Measurements from ENCODE around the gene EVL. TPM values are rescaled to one million over a fixed set of nuclear protein-coding genes. Genes with fewer than 3 reads are reported as not detected.
A peak's percentile ranks its signal among the peaks of the same experiment; 100 is the strongest.

Gene EVL
- total RNA-seq, 1 donor from 2014 or later, result 21.9 TPM

DNA sequence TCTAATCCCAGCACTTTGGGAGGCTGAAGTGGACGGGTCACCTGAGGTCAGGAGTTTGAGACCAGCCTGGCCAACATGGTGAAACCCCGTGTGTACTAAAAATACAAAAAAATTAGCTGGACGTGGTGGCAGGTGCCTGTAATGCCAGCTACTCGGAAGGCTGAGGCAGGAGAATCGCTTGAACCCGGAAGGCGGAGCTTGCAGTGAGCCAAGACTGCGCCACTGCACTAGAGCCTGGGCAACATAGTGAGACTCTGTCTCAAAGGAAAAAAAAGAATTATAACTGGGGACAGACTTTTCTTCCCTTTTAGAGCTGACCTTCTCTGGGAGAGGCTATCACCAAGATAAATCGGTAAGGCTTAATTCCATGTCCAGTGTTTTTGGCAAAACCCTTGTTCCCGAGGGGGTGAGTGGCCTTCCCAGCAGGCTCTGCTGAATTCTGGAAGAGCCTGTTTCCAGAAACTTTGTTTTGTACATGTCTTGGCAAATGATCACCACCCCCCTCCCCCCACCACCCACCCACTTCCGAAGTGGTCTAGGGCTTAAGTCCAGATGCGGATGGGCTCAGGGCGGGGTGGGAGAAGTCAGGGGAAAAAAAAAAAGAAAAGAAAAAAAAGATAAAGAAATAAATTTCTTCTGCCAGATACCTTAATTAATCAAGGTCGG lies 126.5 kb downstream of the EVL start:
- peak overlapping the region in 1 of 3 donors; percentile 62 for H3K4me3 ChIP-seq (ENCODE audit: low read length in 3 of 3)

DNA sequence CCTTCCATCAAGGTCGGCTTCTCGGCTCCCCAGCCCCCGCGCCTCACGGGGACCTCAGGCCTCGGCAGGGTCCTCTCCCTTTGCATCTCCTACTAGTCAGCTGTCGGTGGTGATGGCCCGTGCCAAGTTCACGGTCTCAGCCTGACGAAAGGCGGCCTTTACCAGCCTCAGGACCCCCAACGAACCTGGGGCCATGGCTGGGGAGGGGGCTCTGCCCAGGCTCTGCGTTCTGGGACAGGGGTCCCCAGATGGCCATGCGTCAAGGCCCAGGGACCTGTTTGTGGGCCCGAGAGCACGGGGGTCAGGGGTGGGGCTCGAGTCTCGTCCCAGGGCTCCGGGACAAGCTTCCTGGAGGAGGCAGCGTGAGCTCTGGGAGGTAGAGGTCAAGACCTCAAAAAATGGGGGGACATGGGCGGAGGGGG lies 127.0 kb downstream of the EVL start:
- peak overlapping the region; percentile 69 to 86 (median 83) for H3K9ac ChIP-seq (ENCODE audit: low read depth in 1 of 3, low read length in 3 of 3)
- H3K36me3 ChIP-seq (ENCODE audit: control insufficient read depth in 3 of 3, insufficient read depth in 3 of 3, low read length in 3 of 3), result no peaks in the 10 kb centered on the region
- peaks cover 5 to 12% (median 7%) of the 10 kb centered on the region in 3 donors for H3K4me1 ChIP-seq (ENCODE audit: control insufficient read depth in 3 of 3, insufficient read depth in 3 of 3, low read length in 3 of 3)
- H3K27ac ChIP-seq (ENCODE audit: low read depth, low read length), result peak overlapping the region; percentile 82
- H3K4me3 ChIP-seq (ENCODE audit: low read length in 3 of 3), result peak overlapping the region; percentile 62 to 74 (median 63)
- H3K27me3 ChIP-seq (ENCODE audit: control insufficient read depth in 3 of 3, insufficient read depth in 3 of 3, low read length in 3 of 3), result no peaks in the 10 kb centered on the region
- H3K9me3 ChIP-seq (ENCODE audit: control insufficient read depth in 3 of 3, low read length in 3 of 3), result no peaks in the 10 kb centered on the region

More for the DNA sequence above, 126.5 kb downstream of the EVL start:
- Histone ChIP-seq H3K4me1 (ENCODE audit: control insufficient read depth in 3 of 3, insufficient read depth in 3 of 3, low read length in 3 of 3) (peaks cover 5 to 12% (median 7%) of the 10 kb centered on the region in 3 donors), H3K27me3 (ENCODE audit: control insufficient read depth in 3 of 3, insufficient read depth in 3 of 3, low read length in 3 of 3) (no peaks in the 10 kb centered on the region), H3K36me3 (ENCODE audit: control insufficient read depth in 3 of 3, insufficient read depth in 3 of 3, low read length in 3 of 3) (no peaks in the 10 kb centered on the region), H3K27ac (ENCODE audit: low read depth, low read length) (peak overlapping the region; percentile 82), H3K9ac (ENCODE audit: low read depth in 1 of 3, low read length in 3 of 3) (peak overlapping the region in 1 of 3 donors; percentile 86), H3K9me3 (ENCODE audit: control insufficient read depth in 3 of 3, low read length in 3 of 3) (no peaks in the 10 kb centered on the region)

DNA sequence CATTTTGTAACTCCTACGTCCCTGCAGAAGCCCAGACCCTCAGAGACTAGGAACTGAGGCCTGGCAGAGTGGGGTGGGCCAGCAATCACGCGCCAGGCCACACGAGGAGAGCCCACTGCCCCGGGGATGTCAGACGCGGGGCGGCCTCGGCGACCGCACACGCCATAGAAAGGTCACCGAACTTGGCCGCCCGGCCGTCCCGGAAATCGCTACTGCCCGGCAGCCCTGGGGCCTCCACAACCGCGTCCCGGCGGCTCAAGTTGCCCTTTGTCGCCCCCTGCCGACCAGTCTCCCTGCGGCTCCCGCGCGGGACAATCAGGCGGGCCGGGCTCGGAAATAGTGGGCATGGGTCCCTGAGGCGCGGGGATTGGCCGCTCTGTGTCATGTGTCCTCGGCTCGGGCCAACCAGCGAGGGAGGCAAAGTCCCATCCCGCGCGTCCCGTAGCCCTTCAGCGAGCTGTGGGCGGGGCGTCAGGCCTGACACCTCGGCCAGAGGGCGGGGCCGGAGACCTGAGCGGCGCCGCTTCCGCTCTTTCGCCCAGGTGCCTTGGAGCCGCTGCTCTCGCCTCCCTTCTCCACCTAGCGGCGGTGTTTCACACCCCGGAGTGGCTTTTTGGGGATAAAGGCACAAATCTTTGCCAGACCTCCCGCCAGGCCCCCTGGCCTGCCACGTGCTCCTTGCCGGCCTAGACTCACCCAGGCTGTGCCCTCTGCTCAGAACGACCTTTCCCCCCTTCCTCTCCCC lies 127.6 kb downstream of the EVL start:
- Histone ChIP-seq H3K4me1 (ENCODE audit: control insufficient read depth in 3 of 3, insufficient read depth in 3 of 3, low read length in 3 of 3) (peaks cover 5 to 12% (median 7%) of the 10 kb centered on the region in 3 donors), H3K9me3 (ENCODE audit: control insufficient read depth in 3 of 3, low read length in 3 of 3) (no peaks in the 10 kb centered on the region), H3K27ac (ENCODE audit: low read depth, low read length) (peak overlapping the region; percentile 82), H3K4me3 (ENCODE audit: low read length in 3 of 3) (peak overlapping the region; percentile 62 to 78 (median 72)), H3K36me3 (ENCODE audit: control insufficient read depth in 3 of 3, insufficient read depth in 3 of 3, low read length in 3 of 3) (no peaks in the 10 kb centered on the region), H3K9ac (ENCODE audit: low read depth in 1 of 3, low read length in 3 of 3) (peak overlapping the region; percentile 69 to 86 (median 83)), H3K27me3 (ENCODE audit: control insufficient read depth in 3 of 3, insufficient read depth in 3 of 3, low read length in 3 of 3) (no peaks in the 10 kb centered on the region)

Small RNAs within 50 kb of the gene (small RNA-seq; reads per million reads assigned to genes)
- gene MIR151B (2.3 reads per million, percentile 86 among the genes with 10 or more reads in this experiment), gene MIR342 (46.0 reads per million, percentile 95 among the genes with 10 or more reads in this experiment)

Other genes with a start within 250 kb of the EVL start
- 0.52 TPM for gene DEGS2, start 94.2 kb downstream of the EVL start, total RNA-seq
- gene YY1, start 173.7 kb downstream of the EVL start, total RNA-seq, result 39.7 TPM
- 30.8 TPM for gene SLC25A29, start 241.0 kb downstream of the EVL start, total RNA-seq

All from skeletal muscle tissue (tissue), 5 donors.